B cell (primary cell): ENCODE results near the gene NHS.

Experiments
- EZH2 ChIP-seq: IDR thresholded peaks from 2 replicates; pipeline ENCODE4 v1.6.1; 2012; ENCODE audit warnings: borderline replicate concordance, low read depth, mild to moderate bottlenecking, moderate library complexity, low read length; ENCODE audit not compliant: insufficient read depth, poor library complexity, severe bottlenecking
- TF ChIP-seq, protein P1 (sequence below): fragments of 200-600 bp; IDR thresholded peaks from one replicate; pipeline ENCODE4 v1.8.0; 2022; ENCODE audit warnings: antibody characterized with exemption, mild to moderate bottlenecking

DNA sequence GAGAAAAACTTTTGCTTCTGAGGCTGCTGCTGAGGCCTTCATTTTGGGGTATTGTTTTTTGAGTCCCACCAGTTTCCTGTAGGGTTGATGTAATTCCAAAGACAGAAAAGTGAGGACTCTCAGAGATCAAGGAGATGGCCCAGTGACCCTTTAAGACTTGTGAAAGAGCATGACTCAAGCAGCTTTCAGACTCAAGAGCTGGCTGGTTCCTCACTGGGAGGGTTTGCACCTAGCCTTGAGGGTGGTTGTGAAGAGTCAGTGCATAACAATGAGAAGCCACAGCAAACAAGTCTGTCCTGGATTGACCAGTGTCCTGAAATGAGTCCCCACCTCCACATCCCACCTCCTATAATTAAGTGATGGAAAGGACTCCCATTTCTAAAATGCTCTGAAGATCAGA, 89.2 kb downstream of the NHS start:
- TF ChIP-seq, protein P1, sequence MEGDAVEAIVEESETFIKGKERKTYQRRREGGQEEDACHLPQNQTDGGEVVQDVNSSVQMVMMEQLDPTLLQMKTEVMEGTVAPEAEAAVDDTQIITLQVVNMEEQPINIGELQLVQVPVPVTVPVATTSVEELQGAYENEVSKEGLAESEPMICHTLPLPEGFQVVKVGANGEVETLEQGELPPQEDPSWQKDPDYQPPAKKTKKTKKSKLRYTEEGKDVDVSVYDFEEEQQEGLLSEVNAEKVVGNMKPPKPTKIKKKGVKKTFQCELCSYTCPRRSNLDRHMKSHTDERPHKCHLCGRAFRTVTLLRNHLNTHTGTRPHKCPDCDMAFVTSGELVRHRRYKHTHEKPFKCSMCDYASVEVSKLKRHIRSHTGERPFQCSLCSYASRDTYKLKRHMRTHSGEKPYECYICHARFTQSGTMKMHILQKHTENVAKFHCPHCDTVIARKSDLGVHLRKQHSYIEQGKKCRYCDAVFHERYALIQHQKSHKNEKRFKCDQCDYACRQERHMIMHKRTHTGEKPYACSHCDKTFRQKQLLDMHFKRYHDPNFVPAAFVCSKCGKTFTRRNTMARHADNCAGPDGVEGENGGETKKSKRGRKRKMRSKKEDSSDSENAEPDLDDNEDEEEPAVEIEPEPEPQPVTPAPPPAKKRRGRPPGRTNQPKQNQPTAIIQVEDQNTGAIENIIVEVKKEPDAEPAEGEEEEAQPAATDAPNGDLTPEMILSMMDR, result no peak
- TF ChIP-seq EZH2, result no peak
